Measurements from ENCODE around the gene SNPH. TPM values are rescaled to one million over a fixed set of nuclear protein-coding genes. Genes with fewer than 3 reads are reported as not detected.

Gene SNPH
- total and polyA plus RNA-seq, 9 donors: 1.5 to 6.8 (median 3.4) TPM

DNA sequence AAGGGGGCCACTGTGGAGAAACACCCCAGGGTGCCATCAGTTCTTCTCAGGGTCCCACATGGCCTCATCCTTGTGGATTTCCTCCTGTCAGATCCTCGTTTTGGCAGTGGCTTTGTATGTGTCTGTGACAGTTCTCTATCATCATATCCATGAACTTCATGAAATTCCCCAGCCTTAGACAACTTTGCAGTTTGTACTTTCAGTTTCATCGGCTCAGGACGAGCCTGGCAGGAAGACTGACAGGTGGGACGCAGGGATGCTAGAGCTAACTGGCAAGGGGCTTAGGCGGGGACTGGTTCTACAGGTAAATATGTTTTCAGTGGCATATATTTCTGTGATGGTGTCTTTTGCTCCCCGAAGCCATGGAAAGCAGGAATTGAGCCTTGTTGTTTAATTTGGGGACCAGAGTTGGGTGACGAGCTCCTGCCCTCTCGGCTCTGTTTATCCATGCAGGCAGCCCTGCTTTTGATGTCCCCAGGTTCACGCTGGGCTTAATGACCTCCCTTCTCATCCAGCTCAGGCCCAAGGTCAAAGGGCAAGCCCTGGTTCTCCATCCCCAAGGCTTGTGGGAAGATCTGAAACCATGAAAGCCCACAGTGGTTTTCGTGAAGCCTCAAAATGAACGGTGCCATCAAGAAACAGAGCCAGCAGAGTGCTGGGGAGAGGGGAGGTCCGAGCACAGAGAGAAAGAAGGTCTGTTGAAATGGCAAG, 51.6 kb downstream of the SNPH start:
- no peak overlapping the region for H3K27ac ChIP-seq
- no peak for DNase-seq
- 50 to 53% (median 52%) methylated on average over 12 of the region's 12 CpGs for WGBS, 3 donors
- no peaks in the 10 kb centered on the region for H3K36me3 ChIP-seq
- no peaks in the 10 kb centered on the region for H3K9me3 ChIP-seq
- no peak for TF ChIP-seq EP300 (IDR thresholded peaks at IDR 0.05)
- TF ChIP-seq POLR2A (IDR thresholded peaks at IDR 0.05): no peak
- TF ChIP-seq, protein P1, sequence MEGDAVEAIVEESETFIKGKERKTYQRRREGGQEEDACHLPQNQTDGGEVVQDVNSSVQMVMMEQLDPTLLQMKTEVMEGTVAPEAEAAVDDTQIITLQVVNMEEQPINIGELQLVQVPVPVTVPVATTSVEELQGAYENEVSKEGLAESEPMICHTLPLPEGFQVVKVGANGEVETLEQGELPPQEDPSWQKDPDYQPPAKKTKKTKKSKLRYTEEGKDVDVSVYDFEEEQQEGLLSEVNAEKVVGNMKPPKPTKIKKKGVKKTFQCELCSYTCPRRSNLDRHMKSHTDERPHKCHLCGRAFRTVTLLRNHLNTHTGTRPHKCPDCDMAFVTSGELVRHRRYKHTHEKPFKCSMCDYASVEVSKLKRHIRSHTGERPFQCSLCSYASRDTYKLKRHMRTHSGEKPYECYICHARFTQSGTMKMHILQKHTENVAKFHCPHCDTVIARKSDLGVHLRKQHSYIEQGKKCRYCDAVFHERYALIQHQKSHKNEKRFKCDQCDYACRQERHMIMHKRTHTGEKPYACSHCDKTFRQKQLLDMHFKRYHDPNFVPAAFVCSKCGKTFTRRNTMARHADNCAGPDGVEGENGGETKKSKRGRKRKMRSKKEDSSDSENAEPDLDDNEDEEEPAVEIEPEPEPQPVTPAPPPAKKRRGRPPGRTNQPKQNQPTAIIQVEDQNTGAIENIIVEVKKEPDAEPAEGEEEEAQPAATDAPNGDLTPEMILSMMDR (IDR thresholded peaks at IDR 0.05): no peak
- intact Hi-C loops (cut with DNase I): no loop called here
- H3K4me3 ChIP-seq: no peak overlapping the region
- H3K4me1 ChIP-seq (ENCODE audit: insufficient read depth): peaks cover 2% of the 10 kb centered on the region
- no peaks in the 10 kb centered on the region for H3K27me3 ChIP-seq

DNA sequence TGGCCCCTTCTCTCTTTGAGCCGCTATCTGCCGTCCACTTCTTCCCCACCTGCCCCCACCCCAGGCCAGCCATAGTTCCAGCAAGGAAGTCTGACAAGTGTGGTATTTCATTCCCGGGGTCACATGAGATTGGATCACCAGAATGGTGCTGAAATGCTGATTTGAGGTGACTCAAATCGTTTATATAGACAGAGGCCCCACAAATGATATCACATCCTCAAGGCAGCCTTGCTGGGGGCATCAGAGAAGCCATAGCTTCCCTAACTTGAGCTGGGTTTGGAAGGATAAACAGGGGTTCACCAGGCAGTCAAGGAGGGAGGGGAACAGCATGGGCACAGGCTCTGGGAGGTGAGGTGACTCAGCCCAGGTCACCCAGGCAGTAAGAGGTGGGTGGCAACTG, 53.0 kb downstream of the SNPH start:
- H3K27me3 ChIP-seq: no peaks in the 10 kb centered on the region
- intact Hi-C loops (cut with DNase I): no loop called here
- H3K36me3 ChIP-seq: no peaks in the 10 kb centered on the region
- TF ChIP-seq EP300 (IDR thresholded peaks at IDR 0.05) (no peak), POLR2A (IDR thresholded peaks at IDR 0.05) (no peak)
- TF ChIP-seq, protein P1 (IDR thresholded peaks at IDR 0.05): no peak
- WGBS, 3 donors: 77 to 78% (median 77%) methylated on average over 4 of the region's 4 CpGs
- no peak overlapping the region for H3K4me3 ChIP-seq
- H3K9me3 ChIP-seq: no peaks in the 10 kb centered on the region
- no peak for DNase-seq
- H3K4me1 ChIP-seq (ENCODE audit: insufficient read depth): no peaks in the 10 kb centered on the region
- no peak overlapping the region for H3K27ac ChIP-seq

GRCh38 chr20:1319462-1319861, 53.4 kb downstream of the SNPH start:
- H3K27ac ChIP-seq: no peak overlapping the region
- 77 to 91% (median 90%) methylated on average over 4 of the region's 4 CpGs for WGBS, 3 donors
- no peaks in the 10 kb centered on the region for H3K27me3 ChIP-seq
- intact Hi-C loops (cut with DNase I): no loop called here
- no peaks in the 10 kb centered on the region for H3K9me3 ChIP-seq
- no peak for TF ChIP-seq EP300 (IDR thresholded peaks at IDR 0.05)
- no peak for TF ChIP-seq POLR2A (IDR thresholded peaks at IDR 0.05)
- TF ChIP-seq, protein P1 (IDR thresholded peaks at IDR 0.05): no peak
- no peak overlapping the region for H3K4me3 ChIP-seq
- no peak for DNase-seq
- no peaks in the 10 kb centered on the region for H3K36me3 ChIP-seq
- peaks cover under 1% of the 10 kb centered on the region for H3K4me1 ChIP-seq (ENCODE audit: insufficient read depth)

GRCh38 chr20:1320016-1320415, 53.9 kb downstream of the SNPH start:
- TF ChIP-seq POLR2A (IDR thresholded peaks at IDR 0.05) (no peak), EP300 (IDR thresholded peaks at IDR 0.05) (no peak)
- TF ChIP-seq, protein P1 (IDR thresholded peaks at IDR 0.05): no peak
- intact Hi-C loops (cut with DNase I): loop anchor here in 1 of 4 donors (10.0 kb wide), 1 partner anchor 785 kb away; the partner anchor contains the start of gene STK35
- no peak for DNase-seq

More at GRCh38 chr20:1320016-1320415, 53.9 kb downstream of the SNPH start:
- Histone ChIP-seq H3K4me1 (ENCODE audit: insufficient read depth) (peaks cover 3% of the 10 kb centered on the region), H3K9me3 (no peaks in the 10 kb centered on the region), H3K27me3 (no peaks in the 10 kb centered on the region), H3K36me3 (no peaks in the 10 kb centered on the region), H3K4me3 (no peak overlapping the region), H3K27ac (no peak overlapping the region)
- whole genome bisulfite sequencing, 3 donors: 92 to 94% (median 92%) methylated on average over 6 of the region's 6 CpGs
